Fibroblast of peridontal ligament (primary cell): ENCODE data around the gene ZBTB12.
"Not testable (repeated sequence)": the region's sequence is repeated elsewhere in the genome, so short reads cannot be mapped to it uniquely, and the experiment has no call there.

Source experiments
- DNase-seq: peaks from one replicate; pipeline ENCODE4 v3.0.0-alpha.2; 2010; ENCODE audit errors: extremely low read depth

Gene ZBTB12

GRCh38 chr6:31922942-31923341 is 21.1 kb upstream of the ZBTB12 start:
- DNase-seq: no peak

DNA sequence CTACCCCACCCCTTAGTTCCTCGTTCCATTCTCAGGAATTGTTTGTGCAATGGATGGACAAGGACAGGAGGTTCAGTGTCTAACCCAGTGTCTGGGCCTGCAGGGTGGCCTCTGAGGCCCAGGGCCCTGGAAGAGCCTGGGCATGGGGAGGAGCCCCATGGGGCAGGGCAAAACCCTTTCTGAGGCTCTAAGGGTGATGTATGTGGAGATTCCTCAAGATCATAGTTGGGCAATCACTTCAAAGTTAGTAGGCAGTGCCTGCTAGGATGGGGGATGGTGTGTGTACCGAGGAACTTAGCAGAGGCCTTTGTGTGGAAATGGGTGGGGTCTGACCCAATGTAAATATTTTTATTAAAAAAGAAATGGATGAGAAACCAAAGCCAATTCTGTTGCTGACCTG is 18.9 kb upstream of the ZBTB12 start:
- DNase-seq: no peak

DNA sequence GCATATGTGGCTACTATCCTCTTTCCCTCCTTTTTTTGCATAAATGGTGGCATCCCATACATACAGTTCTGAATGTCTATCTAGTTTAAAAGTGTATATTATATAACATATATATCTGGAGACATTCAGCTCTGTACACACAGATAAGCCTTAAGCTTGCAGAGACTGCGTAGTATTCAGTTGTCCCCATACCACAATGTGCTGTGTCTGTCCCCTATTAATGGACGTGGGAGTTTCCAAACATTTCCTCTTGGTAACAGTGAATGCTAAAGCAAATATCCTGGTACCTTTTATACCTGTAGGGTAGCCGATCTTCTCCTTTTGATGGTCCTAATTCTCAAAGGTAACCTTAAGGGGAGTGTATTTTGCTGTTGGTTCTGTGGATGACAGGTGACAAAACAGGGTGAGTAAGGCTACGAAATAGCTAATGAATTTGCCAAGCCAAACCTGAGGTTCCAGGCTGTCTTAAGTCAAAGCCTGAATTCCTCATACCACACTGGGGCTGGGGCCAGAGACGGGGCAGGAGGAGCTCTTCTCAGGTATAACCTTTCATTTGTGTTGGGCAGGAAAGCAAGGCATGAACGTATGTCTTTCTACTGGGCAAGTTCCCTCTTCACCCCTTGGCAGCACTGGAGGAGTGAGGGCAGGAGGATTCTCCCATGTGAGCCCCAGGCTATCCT is 17.9 kb upstream of the ZBTB12 start:
- no peak for DNase-seq

- DNase-seq: no peak
Measured at GRCh38 chr6:31918069-31918720, 16.3 kb upstream of the ZBTB12 start.

GRCh38 chr6:31915756-31916155 is 13.9 kb upstream of the ZBTB12 start:
- no peak for DNase-seq

DNA sequence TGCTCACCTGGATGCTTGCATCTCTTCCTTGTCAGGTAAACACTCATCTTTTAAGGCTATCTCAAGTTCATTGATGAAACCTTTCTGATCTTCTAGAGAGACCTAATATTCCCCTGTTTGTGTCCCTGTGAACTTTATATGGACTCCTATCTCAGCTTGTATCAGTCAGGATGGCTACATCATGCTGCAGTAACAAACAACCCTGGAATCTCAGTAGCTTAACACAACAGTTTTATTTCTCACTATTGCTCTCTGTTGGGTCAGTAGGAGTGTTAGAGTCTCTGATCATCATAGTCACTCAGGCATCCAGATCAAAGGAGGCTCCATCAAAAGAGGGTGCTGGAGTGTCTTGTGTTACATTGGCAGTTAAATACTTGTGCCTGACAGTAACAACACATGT is 13.5 kb upstream of the ZBTB12 start:
- no peak for DNase-seq

DNA sequence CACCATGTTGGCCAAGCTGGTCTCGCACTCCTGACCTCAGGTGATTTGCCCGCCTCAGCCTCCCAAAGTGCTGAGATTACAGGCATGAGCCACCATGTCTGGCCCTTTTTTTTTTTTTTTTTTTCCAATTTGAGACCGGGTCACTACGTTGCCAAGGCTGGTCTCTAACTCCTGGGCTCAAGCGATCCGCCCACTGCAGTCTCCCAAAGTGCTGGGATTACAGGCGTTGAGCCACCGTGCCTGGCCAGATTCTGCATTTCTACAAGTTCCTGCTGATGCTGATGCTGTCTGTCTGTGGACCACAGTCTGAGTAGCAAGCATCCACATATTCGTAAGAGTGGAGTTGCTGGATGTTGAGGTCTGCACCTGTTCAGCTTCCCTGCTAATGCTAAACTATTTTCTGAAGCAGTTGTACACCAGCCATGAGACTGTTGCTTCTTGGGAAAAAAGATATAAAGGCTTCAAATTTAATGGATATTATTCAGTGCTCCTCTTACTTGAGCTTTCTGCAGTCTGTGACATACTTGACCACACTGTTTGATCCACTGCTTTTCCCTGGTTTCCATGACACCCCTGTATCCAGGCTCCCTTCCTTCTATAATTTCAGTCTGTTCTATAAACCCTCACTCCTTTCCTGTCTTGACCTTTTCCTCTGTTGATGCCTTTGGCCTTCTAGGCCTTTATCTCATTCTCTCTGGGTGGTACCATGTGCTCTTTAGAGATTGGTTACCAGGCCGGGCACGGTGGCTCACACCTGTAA is 10.1 kb upstream of the ZBTB12 start:
- peak; percentile 25 for DNase-seq

- not testable (repeated sequence) for DNase-seq
Measured at GRCh38 chr6:31909298-31909697, 7.4 kb upstream of the ZBTB12 start.

- DNase-seq: peak; percentile 62
Measured at GRCh38 chr6:31908791-31909190, 6.9 kb upstream of the ZBTB12 start.

DNA sequence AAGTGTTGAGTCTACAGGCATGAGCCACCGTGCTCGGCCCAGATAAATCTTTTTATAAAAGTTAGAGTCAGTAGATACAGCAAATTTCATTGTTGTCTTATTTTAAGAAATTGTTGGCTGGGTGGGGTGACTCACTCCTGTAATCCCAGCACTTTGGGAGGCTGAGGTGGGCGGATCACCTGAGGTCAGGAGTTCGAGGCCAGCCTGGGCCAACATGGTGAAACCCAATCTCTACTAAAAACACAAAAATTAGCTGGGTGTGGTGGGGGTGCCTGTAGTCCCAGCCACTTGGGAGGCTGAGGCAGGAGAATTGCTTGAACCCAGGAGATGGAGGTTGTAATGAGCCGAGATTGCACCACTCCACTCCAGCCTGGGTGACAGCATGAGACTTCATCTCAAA is 6.4 kb upstream of the ZBTB12 start:
- DNase-seq: not testable (repeated sequence)

GRCh38 chr6:31907158-31907813 is 5.4 kb upstream of the ZBTB12 start:
- DNase-seq: peak; percentile 88

- not testable (repeated sequence) for DNase-seq
Measured at GRCh38 chr6:31906727-31907126, 4.8 kb upstream of the ZBTB12 start.

DNA sequence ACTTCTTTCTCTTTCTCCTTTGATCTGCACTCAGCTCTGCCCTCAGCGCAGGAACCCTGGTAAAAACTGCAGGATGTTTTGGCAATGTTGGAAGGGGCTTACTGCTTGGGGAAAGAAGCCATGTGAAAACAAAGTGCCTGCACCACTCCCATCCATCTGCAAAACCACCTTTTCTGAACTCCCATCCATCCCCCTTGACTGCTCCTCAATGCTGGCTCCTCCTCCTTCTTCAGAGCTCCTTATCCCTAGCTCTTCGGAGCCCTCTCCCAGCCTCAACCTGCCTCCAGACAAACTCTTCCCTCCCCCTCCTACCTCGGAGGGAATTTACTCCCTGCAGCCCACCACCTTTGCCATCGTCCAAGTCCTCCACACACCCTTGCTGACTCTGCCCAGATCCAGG is 4.2 kb upstream of the ZBTB12 start:
- no peak for DNase-seq

DNA sequence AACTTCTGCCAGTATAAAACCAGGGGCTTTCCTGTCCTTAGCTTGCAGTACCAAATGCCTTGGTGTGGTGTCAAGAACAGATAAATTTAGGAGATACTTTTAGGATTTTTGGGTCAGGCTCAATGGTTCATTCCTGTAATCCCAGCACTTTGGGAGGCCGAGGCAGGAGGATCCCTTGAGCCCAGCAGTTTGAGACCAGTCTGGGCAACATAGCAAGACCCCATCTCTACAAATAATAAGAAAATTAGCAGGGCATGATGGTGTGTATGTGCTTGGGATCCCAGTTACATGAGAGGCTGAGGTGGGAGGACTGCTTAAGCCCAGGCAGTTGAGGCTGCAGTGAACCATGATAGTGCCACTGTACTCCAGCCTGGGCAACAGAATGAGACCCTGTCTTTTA is 3.2 kb upstream of the ZBTB12 start:
- no peak for DNase-seq

- no peak for DNase-seq
Measured at GRCh38 chr6:31903957-31904356, 2.1 kb upstream of the ZBTB12 start.

- DNase-seq: peak; percentile 20
Measured at GRCh38 chr6:31901415-31901952, 402 bp downstream of the ZBTB12 start.

- DNase-seq: no peak
Measured at GRCh38 chr6:31900917-31901414, 920 bp downstream of the ZBTB12 start.

- DNase-seq: no peak
Measured at GRCh38 chr6:31899882-31900722, 1.8 kb downstream of the ZBTB12 start.

DNA sequence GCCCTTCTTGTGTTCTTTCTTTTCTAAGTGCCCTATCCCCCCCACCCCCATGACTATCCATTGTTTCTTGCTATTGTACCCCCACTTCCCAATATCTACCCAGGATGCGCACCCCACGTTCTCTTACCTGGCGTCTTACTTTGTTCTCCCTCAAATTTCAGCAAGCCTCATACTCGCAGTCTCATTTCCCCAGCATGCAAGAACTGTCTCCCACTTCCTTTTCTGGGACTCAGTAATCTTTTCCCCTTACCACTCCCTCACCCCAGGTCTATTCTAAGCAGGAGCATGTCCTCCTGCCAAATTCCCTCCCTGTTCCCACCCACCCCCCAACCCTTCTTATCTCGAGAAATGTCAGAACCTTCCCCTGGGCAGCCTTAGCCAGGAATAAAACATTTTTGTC is 2.7 kb downstream of the ZBTB12 start:
- no peak for DNase-seq

GRCh38 chr6:31898383-31899011 is 3.4 kb downstream of the ZBTB12 start:
- DNase-seq: peak; percentile 45
